Parathyroid adenoma (tissue), 2 donors: ENCODE measurements around the gene TAF8.
"Not testable (repeated sequence)": the region's sequence is repeated elsewhere in the genome, so short reads cannot be mapped to it uniquely, and the experiment has no call there.

Source experiments
- H2AFZ ChIP-seq: fragments of 300-600 bp; sonication (generic); one replicate; pipeline ENCODE4 v1.7.0; 2017; ENCODE audit warnings: antibody characterized with exemption, mild to moderate bottlenecking
- H3K27ac ChIP-seq: fragments of 300-600 bp; sonication (generic); one replicate; pipeline ENCODE4 v1.7.0; 2017
- H3K27me3 ChIP-seq: fragments of 300-600 bp; sonication (generic); one replicate; pipeline ENCODE4 v1.7.0; 2017; ENCODE audit warnings: low read length; ENCODE audit not compliant: control insufficient read depth, insufficient read depth
- H3K36me3 ChIP-seq: fragments of 300-600 bp; sonication (generic); one replicate; pipeline ENCODE4 v1.7.0; 2017; ENCODE audit warnings: low read length; ENCODE audit not compliant: control insufficient read depth, insufficient read depth
- H3K4me1 ChIP-seq: fragments of 300-600 bp; sonication (generic); one replicate; pipeline ENCODE4 v1.7.0; 2017; ENCODE audit warnings: control low read depth
- H3K4me2 ChIP-seq: fragments of 300-600 bp; sonication (generic); one replicate; pipeline ENCODE4 v1.7.0; 2017; ENCODE audit warnings: low read length
- H3K4me3 ChIP-seq: fragments of 300-600 bp; sonication (generic); one replicate; pipeline ENCODE4 v1.7.0; 2017; ENCODE audit warnings: low read depth, low read length
- H3K79me2 ChIP-seq: fragments of 300-600 bp; sonication (generic); one replicate; pipeline ENCODE4 v1.7.0; 2017; ENCODE audit warnings: control low read depth
- H3K9ac ChIP-seq: fragments of 300-600 bp; sonication (generic); one replicate; pipeline ENCODE4 v1.7.0; 2017; ENCODE audit warnings: mild to moderate bottlenecking
- H3K9me3 ChIP-seq: fragments of 300-600 bp; sonication (generic); one replicate; pipeline ENCODE4 v1.7.0; 2017; ENCODE audit warnings: low read length; ENCODE audit not compliant: control insufficient read depth
- CTCF ChIP-seq: fragments of 300-600 bp; sonication (generic); IDR thresholded peaks from one replicate; pipeline ENCODE4 v1.7.0; 2017; ENCODE audit warnings: antibody characterized with exemption, mild to moderate bottlenecking
- donor health status: primary hyperparathyroidism.

Gene TAF8

GRCh38 chr6:42029062-42029685, 21.1 kb upstream of the TAF8 start:
- Histone ChIP-seq H3K27ac (no peak overlapping the region), H2AFZ (no peak overlapping the region), H3K36me3 (no peaks in the 10 kb centered on the region), H3K9ac (no peak overlapping the region), H3K79me2 (peaks cover 3% of the 10 kb centered on the region), H3K4me3 (no peak overlapping the region), H3K4me1 (no peaks in the 10 kb centered on the region), H3K9me3 (no peaks in the 10 kb centered on the region), H3K27me3 (no peaks in the 10 kb centered on the region), H3K4me2 (no peak overlapping the region)
- TF ChIP-seq CTCF: no peak

- H3K4me2 ChIP-seq: no peak overlapping the region
- no peak overlapping the region for H3K27ac ChIP-seq
- H3K4me1 ChIP-seq: no peaks in the 10 kb centered on the region
- H2AFZ ChIP-seq: no peak overlapping the region
- H3K36me3 ChIP-seq: no peaks in the 10 kb centered on the region
- no peak overlapping the region for H3K4me3 ChIP-seq
- H3K79me2 ChIP-seq: peaks cover 3% of the 10 kb centered on the region
- H3K27me3 ChIP-seq: no peaks in the 10 kb centered on the region
- TF ChIP-seq CTCF: no peak
- no peak overlapping the region for H3K9ac ChIP-seq
- H3K9me3 ChIP-seq: no peaks in the 10 kb centered on the region
Observed at GRCh38 chr6:42029881-42030280, 20.4 kb upstream of the TAF8 start.

GRCh38 chr6:42030585-42031506, 19.5 kb upstream of the TAF8 start:
- no peak overlapping the region for H3K27ac ChIP-seq
- no peak overlapping the region for H2AFZ ChIP-seq
- TF ChIP-seq CTCF: no peak
- H3K9me3 ChIP-seq: no peaks in the 10 kb centered on the region
- H3K9ac ChIP-seq: no peak overlapping the region
- H3K36me3 ChIP-seq: no peaks in the 10 kb centered on the region
- no peak overlapping the region for H3K4me2 ChIP-seq
- peaks cover 3% of the 10 kb centered on the region for H3K79me2 ChIP-seq
- H3K27me3 ChIP-seq: no peaks in the 10 kb centered on the region
- no peak overlapping the region for H3K4me3 ChIP-seq
- H3K4me1 ChIP-seq: no peaks in the 10 kb centered on the region

GRCh38 chr6:42032366-42032765, 18.0 kb upstream of the TAF8 start:
- no peak overlapping the region for H3K27ac ChIP-seq
- no peaks in the 10 kb centered on the region for H3K4me1 ChIP-seq
- no peak overlapping the region for H3K4me2 ChIP-seq

GRCh38 chr6:42037669-42038068, 12.7 kb upstream of the TAF8 start:
- H3K36me3 ChIP-seq, H3K9ac ChIP-seq, H3K79me2 ChIP-seq, H3K4me3 ChIP-seq, H3K27me3 ChIP-seq, H3K9me3 ChIP-seq, H3K27ac ChIP-seq, H3K4me2 ChIP-seq, H2AFZ ChIP-seq, H3K4me1 ChIP-seq: not testable (repeated sequence)

More at GRCh38 chr6:42032366-42032765, 18.0 kb upstream of the TAF8 start:
- Histone ChIP-seq H3K9ac (no peak overlapping the region), H3K79me2 (peaks cover 3% of the 10 kb centered on the region), H3K36me3 (no peaks in the 10 kb centered on the region), H2AFZ (no peak overlapping the region), H3K9me3 (no peaks in the 10 kb centered on the region), H3K27me3 (no peaks in the 10 kb centered on the region), H3K4me3 (no peak overlapping the region)
- TF ChIP-seq CTCF: no peak
